Stimulated activated effector memory CD8-positive, alpha-beta T cell treated with anti-CD3 and anti-CD28 coated beads, Interleukin-12 subunit alpha, Interleukin-12 subunit beta, amount 100 ng/mL, for 72 hours (primary cell): Measurements from ENCODE around the gene PHC2.

Experiments
- ATAC-seq: fragments of 150-1000 bp; cut with Tn5 transposase; 2 replicates; pipeline ENCODE4 v1.10.0; 2021
- DNase-seq, 2 donors: peaks; one replicate each; pipeline ENCODE4 v3.0.0; 2021 to 2022; ENCODE audit warnings: low spot score in 2 of 2
- H3K27ac Mint-ChIP-seq: one replicate; pipeline ENCODE4 v1.8.0; 2022; ENCODE audit warnings: mild to moderate bottlenecking, mixed read lengths
- H3K36me3 Mint-ChIP-seq: one replicate; pipeline ENCODE4 v1.8.0; 2022; ENCODE audit warnings: mild to moderate bottlenecking, mixed read lengths
- H3K4me1 Mint-ChIP-seq: one replicate; pipeline ENCODE4 v1.8.0; 2022; ENCODE audit warnings: mixed read lengths
- H3K4me3 Mint-ChIP-seq: one replicate; pipeline ENCODE4 v1.8.0; 2022; ENCODE audit warnings: mild to moderate bottlenecking, mixed read lengths
- H3K9me3 Mint-ChIP-seq: one replicate; pipeline ENCODE4 v1.8.0; 2022; ENCODE audit warnings: mixed read lengths

The PHC2 gene

GRCh38 chr1:33349081-33349759, 81.7 kb downstream of the PHC2 start:
- ATAC-seq (peak; percentile 57), DNase-seq (peak; percentile 29 to 79)
- Mint-ChIP-seq H3K4me3 (peak overlapping the region; percentile 70), H3K27ac (peak overlapping the region; percentile 63), H3K4me1 (peaks cover 35% of the 10 kb centered on the region), H3K36me3 (peaks cover 31% of the 10 kb centered on the region), H3K9me3 (no peaks in the 10 kb centered on the region)

GRCh38 chr1:33348676-33349080, 82.2 kb downstream of the PHC2 start:
- ATAC-seq, result no peak
- Mint-ChIP-seq H3K27ac (peak overlapping the region; percentile 63), H3K9me3 (no peaks in the 10 kb centered on the region), H3K4me3 (peak overlapping the region; percentile 70), H3K4me1 (peaks cover 35% of the 10 kb centered on the region), H3K36me3 (peaks cover 31% of the 10 kb centered on the region)
- no peak for DNase-seq

GRCh38 chr1:33348194-33348593, 82.7 kb downstream of the PHC2 start:
- Mint-ChIP-seq H3K4me3 (peak overlapping the region; percentile 70), H3K9me3 (no peaks in the 10 kb centered on the region), H3K36me3 (peaks cover 34% of the 10 kb centered on the region), H3K27ac (peak overlapping the region; percentile 63), H3K4me1 (peaks cover 35% of the 10 kb centered on the region)
- ATAC-seq, result no peak
- DNase-seq, result no peak

- Mint-ChIP-seq H3K9me3 (no peaks in the 10 kb centered on the region), H3K36me3 (peaks cover 40% of the 10 kb centered on the region), H3K4me1 (peaks cover 39% of the 10 kb centered on the region), H3K4me3 (peak overlapping the region; percentile 55), H3K27ac (peak overlapping the region; percentile 61)
- DNase-seq (no peak), ATAC-seq (no peak)
These were observed 83.3 kb downstream of the PHC2 start for GRCh38 chr1:33347650-33347992.

DNA sequence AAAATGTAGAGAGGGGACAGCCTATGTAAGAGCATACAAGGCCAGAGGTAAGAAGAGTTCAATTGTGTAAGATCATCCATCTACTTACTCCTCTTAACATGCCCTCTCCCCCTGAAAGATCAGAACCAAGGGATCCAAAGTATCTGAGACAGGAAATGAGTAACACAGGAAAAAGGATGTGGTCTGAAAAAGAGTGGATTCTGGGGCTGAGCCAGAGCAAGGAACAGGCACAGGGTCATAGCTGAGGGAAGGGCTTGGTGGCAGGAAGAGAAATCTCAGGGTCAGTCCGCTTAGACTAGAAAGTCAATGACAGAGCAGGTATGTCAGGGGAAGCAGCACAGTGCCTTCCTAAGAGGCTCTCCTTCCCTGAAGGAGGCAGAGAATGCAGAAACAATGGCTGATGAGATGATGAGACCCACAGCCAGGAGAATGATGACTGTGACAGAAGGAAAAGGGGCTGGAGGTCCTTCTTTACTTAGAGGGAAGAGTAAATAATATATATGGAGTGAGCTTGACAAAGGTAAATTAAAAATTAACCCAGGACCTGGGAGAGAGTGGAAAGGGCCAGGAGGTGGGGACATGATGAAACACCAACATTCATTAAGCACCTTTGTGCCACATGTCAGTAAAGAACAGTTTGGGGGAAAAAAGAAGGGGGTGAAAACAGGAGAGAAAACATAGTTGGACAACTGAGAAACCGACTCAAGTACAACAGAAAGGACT, 83.8 kb downstream of the PHC2 start:
- peak overlapping the region; percentile 55 for H3K4me3 Mint-ChIP-seq
- peaks cover 40% of the 10 kb centered on the region for H3K36me3 Mint-ChIP-seq
- H3K27ac Mint-ChIP-seq, result peak overlapping the region; percentile 61
- DNase-seq, result no peak
- no peaks in the 10 kb centered on the region for H3K9me3 Mint-ChIP-seq
- no peak for ATAC-seq
- peaks cover 42% of the 10 kb centered on the region for H3K4me1 Mint-ChIP-seq

GRCh38 chr1:33346533-33346926, 84.4 kb downstream of the PHC2 start:
- H3K4me3 Mint-ChIP-seq, result peak overlapping the region; percentile 55
- peaks cover 40% of the 10 kb centered on the region for H3K36me3 Mint-ChIP-seq
- H3K27ac Mint-ChIP-seq, result peak overlapping the region; percentile 61
- no peak for DNase-seq
- H3K9me3 Mint-ChIP-seq, result no peaks in the 10 kb centered on the region
- no peak for ATAC-seq
- peaks cover 42% of the 10 kb centered on the region for H3K4me1 Mint-ChIP-seq

GRCh38 chr1:33344896-33345560, 85.9 kb downstream of the PHC2 start:
- Mint-ChIP-seq H3K4me3 (no peak overlapping the region), H3K36me3 (peaks cover 41% of the 10 kb centered on the region), H3K9me3 (no peaks in the 10 kb centered on the region), H3K27ac (no peak overlapping the region), H3K4me1 (peaks cover 44% of the 10 kb centered on the region)
- ATAC-seq (no peak), DNase-seq (no peak)

DNA sequence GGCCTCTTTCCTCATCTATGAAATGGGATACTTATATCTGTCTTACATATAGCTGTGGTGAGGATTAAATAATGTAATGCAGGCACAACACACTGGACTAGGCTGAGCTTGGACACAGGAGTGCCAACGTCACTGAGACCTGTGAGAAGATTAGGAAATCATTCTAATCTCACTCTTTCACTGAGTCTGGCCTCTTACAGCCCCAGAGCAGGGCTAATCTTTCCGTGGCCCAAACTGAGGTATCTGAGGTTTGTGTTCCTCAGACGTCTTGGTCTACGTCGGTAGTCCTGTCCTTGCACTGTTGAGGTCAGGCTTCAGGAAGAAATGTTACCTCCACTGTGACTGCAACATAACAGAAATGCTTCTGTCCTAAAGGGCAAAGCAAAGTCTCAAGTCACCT, 87.4 kb downstream of the PHC2 start:
- ATAC-seq, result no peak
- Mint-ChIP-seq H3K9me3 (no peaks in the 10 kb centered on the region), H3K36me3 (peaks cover 34% of the 10 kb centered on the region), H3K4me3 (no peak overlapping the region), H3K27ac (no peak overlapping the region), H3K4me1 (peaks cover 42% of the 10 kb centered on the region)
- no peak for DNase-seq

- peaks cover 28% of the 10 kb centered on the region for H3K36me3 Mint-ChIP-seq
- no peaks in the 10 kb centered on the region for H3K9me3 Mint-ChIP-seq
- no peak overlapping the region for H3K27ac Mint-ChIP-seq
- DNase-seq, result no peak
- H3K4me3 Mint-ChIP-seq, result no peak overlapping the region
- ATAC-seq, result no peak
- H3K4me1 Mint-ChIP-seq, result peaks cover 39% of the 10 kb centered on the region
These were observed 88.7 kb downstream of the PHC2 start for GRCh38 chr1:33342041-33342723.

DNA sequence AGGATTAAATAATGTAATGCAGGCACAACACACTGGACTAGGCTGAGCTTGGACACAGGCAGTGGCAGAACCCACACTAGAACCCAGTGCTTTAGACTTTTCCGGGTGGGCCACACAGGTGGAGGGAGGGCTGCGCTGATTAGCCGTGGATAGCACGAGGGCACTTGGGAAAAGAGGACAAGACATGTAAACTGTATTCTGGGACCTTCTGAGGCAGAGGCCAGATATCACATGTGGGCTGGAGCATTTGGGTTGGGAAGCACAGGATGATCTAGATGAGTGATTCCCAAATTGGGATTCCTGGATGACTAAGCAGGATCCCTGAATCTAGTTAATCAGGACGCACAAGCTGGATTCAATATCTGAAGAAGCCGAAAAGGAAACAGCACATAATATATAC, 89.7 kb downstream of the PHC2 start:
- H3K36me3 Mint-ChIP-seq, result peaks cover 23% of the 10 kb centered on the region
- no peak for DNase-seq
- no peak overlapping the region for H3K4me3 Mint-ChIP-seq
- H3K4me1 Mint-ChIP-seq, result peaks cover 29% of the 10 kb centered on the region
- H3K9me3 Mint-ChIP-seq, result no peaks in the 10 kb centered on the region
- H3K27ac Mint-ChIP-seq, result no peak overlapping the region
- no peak for ATAC-seq

DNA sequence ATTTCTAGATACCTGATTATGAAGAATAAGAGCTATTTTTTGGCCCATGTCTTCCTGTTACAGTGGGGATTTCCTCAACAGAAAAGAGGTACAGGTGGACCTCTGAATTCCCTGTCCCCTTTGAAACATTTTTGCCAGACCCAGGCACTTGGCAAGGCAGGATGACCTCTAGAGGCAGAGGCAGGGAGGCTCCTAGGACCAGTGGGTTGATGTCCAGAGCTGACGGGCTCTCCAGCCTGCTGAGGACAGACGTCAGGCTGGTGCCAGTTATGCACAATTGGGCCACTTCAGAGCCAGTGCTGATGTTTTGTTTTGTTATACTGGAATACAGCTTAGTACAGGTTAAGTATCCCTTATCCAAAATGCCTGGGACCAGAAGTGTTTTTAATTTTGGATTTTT, 91.5 kb downstream of the PHC2 start:
- no peak for ATAC-seq
- peaks cover 19% of the 10 kb centered on the region for H3K36me3 Mint-ChIP-seq
- no peak overlapping the region for H3K27ac Mint-ChIP-seq
- peaks cover 36% of the 10 kb centered on the region for H3K4me1 Mint-ChIP-seq
- DNase-seq, result no peak
- no peaks in the 10 kb centered on the region for H3K9me3 Mint-ChIP-seq
- H3K4me3 Mint-ChIP-seq, result no peak overlapping the region

- Mint-ChIP-seq H3K27ac (no peak overlapping the region), H3K4me1 (peaks cover 36% of the 10 kb centered on the region), H3K36me3 (peaks cover 24% of the 10 kb centered on the region), H3K9me3 (no peaks in the 10 kb centered on the region), H3K4me3 (no peak overlapping the region)
- DNase-seq (no peak), ATAC-seq (no peak)
These were observed 92.3 kb downstream of the PHC2 start for GRCh38 chr1:33338440-33339211.

- H3K9me3 Mint-ChIP-seq, result no peaks in the 10 kb centered on the region
- no peak for DNase-seq
- H3K4me3 Mint-ChIP-seq, result no peak overlapping the region
- H3K4me1 Mint-ChIP-seq, result peaks cover 36% of the 10 kb centered on the region
- no peak for ATAC-seq
- no peak overlapping the region for H3K27ac Mint-ChIP-seq
- peaks cover 25% of the 10 kb centered on the region for H3K36me3 Mint-ChIP-seq
These were observed 92.9 kb downstream of the PHC2 start for GRCh38 chr1:33338048-33338439.

DNA sequence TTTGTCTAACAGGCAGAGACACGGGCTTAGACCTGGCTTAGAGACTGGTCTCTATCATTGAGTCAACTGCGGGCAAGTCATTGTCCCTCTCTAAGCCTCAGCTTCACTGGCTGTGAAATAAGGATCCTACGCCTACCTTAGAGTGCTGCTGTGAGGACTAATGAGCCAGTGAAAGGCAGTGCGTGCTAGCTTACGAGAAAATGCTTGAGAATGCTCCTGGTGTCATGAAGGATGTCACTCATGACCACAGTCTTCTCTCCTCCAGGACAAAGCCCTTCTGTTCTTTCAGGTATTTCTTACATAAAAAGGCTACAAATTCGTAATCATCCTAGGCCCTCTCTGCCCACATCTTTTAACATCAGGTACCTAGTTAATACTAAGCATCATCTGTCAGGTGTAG, 93.5 kb downstream of the PHC2 start:
- no peaks in the 10 kb centered on the region for H3K9me3 Mint-ChIP-seq
- no peak for ATAC-seq
- no peak overlapping the region for H3K27ac Mint-ChIP-seq
- peaks cover 30% of the 10 kb centered on the region for H3K4me1 Mint-ChIP-seq
- peaks cover 27% of the 10 kb centered on the region for H3K36me3 Mint-ChIP-seq
- DNase-seq, result no peak
- H3K4me3 Mint-ChIP-seq, result no peak overlapping the region

GRCh38 chr1:33336580-33336979, 94.3 kb downstream of the PHC2 start:
- Mint-ChIP-seq H3K4me1 (peaks cover 29% of the 10 kb centered on the region), H3K36me3 (peaks cover 36% of the 10 kb centered on the region), H3K27ac (no peak overlapping the region), H3K9me3 (no peaks in the 10 kb centered on the region), H3K4me3 (no peak overlapping the region)
- ATAC-seq (no peak), DNase-seq (no peak)
